COLO668 (cell line): ENCODE measurements around the gene CX3CL1.

ENCODE experiments used
- DNase-seq: peaks from one replicate; lab custom pipeline; 2025; ENCODE audit not compliant: unreplicated experiment; lab: John Stamatoyannopoulos, UW

Gene CX3CL1

DNA sequence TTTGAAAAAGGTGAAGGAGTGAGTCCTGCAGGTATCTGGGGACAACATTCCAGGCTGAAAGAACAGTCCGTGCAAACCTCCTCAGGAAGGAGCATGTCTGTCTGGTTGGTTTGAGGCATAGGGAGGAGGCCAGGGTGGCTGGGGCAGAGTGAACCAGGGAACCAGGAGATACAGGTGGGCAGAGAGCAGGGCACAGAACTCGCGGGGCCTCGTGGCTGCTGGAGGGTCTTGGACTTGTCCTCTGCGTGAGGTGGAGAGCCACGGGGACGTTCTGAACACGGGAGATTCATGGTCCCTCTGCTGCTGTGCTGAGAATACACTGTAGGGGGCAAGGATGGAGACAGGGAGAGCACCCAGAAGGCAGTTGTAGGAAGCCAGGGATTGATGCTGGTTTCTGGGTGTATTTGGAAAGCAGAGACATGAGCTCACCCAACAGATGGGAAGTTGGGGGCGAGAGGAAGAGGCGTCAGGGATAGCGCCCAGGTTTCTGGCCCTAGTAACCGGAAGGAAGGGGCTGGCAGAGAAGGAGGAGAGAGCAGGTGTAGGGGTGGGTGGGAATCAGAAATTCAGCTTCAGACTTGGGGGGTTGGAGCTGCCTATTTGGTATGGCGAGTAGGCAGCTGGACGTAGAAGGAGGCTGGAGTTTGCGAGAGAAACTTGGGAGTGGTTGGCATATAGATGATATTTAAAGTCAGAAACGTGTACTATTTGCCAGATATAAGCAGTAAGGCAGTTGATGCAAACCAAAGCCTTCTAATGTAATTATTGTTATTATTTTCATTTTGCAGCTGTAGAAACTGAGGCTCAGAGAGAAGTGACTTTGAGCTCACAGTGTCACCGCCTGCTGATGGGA is 31.9 kb downstream of the CX3CL1 start, which contains the start of gene CCL17:
Gene CCL17 (plus strand): TSS at position 803 of the 853 bp plus-strand sequence. CDS start 9,166 bp downstream, outside the sequence.
- no peak for DNase-seq

DNA sequence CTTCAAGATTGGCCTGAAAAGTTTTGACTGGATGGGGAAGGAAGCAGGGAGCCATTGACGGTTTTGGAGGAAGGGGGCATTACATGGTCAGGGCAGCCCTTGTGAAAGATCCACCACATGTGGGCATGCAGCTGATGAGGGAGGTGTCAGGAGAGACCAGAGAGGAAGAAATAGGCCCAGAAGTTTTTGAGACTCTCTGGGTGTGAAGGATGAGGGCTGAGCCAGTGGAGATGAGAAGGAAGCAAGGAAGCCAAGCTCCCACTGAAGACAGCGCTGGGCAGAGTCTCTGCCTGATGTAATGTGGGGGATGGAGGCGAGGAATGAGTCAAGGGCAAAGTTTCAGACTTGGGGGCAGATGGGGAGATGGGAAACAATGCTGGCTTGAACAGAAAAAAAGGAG is 32.8 kb downstream of the CX3CL1 start:
- no peak for DNase-seq

DNA sequence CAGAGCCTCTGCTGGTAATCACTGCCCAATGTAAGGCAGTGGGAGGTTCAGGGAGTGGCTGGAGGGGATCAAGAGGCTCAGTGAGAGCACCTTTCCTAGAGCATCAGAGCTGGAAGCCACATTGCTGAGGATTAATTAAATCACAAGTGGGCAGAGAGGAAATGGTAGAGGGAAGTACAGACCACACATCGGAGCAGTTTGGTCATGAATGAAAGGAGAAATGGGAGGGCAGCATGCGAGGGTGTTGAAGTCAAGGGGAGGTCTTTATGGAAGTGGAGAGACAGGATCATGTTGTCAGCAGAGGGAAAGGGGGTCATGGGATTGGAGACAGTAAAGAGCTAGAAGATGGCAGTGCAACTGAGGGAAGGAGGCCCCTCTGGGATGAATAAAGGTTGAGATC is 34.6 kb downstream of the CX3CL1 start:
- no peak for DNase-seq

DNA sequence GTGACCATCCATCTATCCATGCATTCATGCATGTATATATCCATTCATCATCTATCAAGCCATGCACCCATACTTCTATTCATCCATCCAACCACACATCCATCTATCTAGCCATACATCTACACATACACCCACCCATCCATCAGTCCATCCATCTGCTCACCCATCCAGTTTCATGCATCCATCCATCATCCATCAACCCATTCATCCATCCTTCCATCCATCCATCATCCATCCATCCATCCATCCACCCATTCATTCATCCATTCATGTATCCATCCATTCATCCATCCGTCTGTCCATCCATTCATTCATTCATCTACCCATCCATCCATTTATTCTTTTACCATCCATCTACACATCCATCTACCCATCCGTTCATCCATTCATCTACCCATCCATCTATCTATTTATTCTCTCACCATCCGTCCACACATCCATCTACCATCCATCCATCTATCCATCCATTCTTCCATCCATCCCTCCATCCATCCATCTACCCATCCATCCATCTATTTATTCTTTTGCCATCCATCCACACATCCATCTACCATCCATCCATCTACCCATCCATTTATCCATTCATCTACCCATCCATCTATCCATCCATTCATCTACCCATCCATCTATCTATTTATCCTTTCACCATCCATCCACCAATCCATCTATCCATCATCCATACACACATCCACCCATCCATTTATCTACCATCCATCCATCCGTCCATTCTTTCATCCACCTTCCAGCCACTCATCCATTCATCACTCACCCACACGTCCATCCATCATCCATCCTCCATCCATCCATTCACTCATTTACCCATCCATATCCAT is 35.4 kb downstream of the CX3CL1 start:
- DNase-seq, result no peak

DNA sequence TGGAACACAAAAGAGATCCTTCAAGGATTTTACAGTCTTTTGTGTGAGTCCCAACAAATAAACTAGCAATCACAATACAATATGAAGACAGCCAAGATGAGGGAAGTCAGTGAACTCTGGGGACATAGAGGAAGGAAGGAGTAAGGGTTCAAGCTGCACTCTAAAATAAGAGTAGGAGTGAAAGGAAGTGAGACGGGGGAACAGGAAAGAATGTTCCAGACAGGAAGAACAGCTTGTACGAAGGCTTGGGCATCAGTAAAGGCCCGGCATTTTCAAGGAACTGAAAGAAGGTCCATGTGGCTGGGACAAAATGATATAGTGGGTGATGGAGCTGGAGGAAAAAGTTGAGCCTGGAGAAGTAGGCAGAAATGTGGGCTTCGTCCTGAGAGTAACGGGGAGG is 36.8 kb downstream of the CX3CL1 start:
- DNase-seq, result no peak

DNA sequence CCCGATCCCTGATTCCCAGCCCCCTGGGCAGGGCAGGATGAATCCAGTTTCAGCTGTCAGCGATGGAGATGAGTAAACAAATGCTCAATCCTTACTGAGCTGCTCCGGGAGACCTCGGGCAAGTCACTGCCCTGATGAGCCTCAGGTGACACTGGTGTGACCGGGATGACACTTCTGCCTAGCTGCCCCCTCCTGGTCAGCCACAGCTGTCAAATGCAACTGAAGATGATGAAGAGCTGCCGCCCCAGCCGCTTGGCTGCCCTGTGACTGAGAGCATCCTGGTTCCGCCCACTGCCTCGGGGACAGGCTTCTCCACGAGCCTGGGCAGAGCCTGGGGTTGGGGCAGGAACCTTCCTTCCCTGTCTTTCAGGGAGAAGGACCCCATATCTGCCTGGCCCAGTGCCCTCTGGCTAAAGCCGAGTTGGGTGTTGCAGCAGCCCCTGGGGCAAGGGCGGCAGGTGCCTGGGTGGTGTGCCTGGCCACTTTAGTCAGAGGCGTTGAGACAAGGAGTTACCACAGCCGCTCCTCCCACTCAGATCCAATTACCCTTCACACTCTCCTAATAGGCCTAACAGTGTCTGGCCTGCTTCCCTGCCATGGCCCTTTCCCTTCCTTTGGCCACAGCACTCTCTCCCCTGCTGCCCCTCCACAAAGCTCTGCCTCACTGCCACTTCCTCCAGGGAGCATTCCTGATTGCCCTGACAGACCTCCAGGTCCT is 37.7 kb downstream of the CX3CL1 start:
- DNase-seq, result peak; percentile 81

DNA sequence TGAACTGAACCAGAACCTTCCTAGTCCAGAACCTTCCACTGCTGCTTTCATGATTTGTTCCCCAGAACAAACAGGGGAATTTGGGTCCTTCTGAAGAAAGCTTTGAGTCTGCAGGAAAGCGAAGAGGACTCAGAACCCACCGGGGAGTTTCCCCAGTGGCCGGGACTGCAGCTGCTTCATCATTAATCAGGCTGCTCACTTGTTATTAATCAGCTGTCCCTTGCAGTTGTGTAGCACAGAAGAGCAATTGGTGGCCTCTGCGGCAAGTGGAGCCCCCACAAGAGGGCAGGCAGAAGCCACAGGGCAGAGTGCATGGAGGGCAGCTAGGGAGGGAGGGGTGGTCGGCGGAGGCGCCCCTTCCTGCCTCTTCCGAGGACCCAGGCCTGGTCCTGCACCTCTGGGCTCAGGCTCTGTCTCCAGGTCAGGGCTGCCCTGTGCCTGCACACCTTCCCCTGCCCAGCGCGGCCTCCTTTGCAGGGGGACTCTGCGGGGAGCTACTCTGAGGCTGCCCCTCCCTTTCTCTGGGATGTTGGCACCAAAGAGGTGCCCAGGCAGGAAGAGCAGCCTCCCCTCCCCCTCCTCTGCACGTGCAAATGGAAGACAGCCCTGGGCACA is 39.2 kb downstream of the CX3CL1 start:
- DNase-seq, result no peak

DNA sequence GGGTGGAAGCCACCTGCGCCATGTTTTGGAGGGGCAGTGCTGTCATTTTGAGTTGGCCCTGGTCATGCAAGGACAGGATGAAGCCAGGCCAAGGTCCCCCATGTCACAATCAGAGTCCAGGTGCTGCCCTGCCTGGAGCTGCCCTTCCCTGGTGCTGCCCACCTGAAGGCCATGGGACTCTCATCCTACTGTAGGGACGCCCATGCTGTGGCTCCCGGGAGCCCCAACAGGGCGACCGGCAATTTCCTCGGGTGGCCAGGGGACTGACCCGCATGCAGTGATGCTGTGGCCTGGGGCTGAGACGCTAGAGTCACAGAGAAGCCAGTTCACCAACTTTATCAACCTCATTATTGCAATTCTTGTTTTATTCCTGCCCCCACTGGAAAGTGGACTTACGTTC is 40.3 kb downstream of the CX3CL1 start:
- no peak for DNase-seq

DNA sequence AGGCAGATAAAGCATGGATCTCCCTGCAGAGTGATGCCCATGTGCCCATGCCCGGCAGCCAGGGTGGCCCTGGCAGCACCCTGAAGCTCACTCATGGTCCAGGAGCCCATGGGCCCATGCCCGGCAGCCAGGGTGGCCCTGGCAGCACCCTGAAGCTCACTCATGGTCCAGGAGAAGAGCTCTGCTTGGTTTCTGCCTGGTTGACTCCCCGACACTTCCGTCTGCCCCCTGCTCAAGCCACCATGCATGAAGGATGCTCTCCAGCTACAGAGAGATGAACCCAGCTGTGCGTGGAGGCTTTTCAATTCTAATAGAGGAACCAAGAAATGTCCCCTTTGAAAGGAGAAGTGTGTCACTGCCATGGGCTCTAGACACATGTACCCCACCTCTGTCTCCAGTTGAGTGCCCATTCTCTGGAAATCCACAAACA is 41.0 kb downstream of the CX3CL1 start:
- no peak for DNase-seq

DNA sequence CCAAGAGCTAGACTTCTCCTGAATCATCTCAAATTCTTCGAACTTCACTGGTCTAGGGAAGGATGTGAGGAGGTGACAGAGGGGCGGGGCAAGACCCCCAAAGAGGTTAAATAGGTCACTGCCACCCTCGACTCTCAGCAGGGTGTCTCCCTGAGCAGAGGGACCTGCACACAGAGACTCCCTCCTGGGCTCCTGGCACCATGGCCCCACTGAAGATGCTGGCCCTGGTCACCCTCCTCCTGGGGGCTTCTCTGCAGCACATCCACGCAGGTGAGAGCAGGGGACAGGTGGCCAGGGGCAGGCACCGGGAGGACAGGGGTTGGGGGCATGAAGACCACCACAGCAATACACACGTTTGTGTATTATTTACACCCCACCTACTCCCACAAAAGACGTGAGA is 41.4 kb downstream of the CX3CL1 start:
- DNase-seq, result no peak

DNA sequence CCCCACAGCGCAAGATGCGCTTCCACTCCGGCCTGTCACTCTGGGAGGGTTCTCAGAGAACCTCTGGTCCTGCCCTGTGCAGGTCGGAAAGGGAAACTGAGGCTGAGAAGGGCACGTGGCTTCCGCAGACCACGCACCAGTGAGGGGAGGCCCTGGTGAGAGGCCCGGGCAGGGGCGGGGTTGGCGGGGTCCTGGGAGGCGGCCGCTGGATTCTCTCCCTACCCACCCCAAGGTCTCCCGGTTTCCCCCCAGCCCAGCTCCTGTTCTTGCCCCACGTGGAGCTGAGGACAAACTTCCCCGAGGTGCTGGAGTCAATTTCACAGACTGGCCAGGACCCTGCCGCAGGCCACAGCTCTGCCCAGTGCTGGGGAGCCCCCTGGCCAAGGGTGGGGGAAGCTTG is 43.8 kb downstream of the CX3CL1 start:
- DNase-seq, result no peak

DNA sequence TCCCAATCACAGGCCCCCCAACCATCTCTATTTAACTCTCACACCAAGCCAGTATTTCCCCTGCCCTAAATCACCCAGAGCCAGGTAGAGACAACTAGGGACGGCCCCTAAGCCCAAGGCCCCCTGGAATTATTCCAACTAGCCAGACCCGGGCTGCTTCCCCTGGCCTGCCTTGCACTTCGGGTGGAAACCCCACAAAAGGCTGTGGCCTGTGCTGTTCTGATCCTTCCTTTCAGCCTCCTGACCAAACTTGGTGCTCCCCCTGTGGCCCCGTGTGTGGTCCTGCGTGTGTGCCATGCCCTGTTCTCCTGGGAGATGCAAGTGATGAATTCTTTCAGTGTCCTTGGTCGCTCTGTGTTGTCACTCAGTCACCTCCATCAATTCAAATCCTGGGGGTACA is 47.2 kb downstream of the CX3CL1 start:
- no peak for DNase-seq

DNA sequence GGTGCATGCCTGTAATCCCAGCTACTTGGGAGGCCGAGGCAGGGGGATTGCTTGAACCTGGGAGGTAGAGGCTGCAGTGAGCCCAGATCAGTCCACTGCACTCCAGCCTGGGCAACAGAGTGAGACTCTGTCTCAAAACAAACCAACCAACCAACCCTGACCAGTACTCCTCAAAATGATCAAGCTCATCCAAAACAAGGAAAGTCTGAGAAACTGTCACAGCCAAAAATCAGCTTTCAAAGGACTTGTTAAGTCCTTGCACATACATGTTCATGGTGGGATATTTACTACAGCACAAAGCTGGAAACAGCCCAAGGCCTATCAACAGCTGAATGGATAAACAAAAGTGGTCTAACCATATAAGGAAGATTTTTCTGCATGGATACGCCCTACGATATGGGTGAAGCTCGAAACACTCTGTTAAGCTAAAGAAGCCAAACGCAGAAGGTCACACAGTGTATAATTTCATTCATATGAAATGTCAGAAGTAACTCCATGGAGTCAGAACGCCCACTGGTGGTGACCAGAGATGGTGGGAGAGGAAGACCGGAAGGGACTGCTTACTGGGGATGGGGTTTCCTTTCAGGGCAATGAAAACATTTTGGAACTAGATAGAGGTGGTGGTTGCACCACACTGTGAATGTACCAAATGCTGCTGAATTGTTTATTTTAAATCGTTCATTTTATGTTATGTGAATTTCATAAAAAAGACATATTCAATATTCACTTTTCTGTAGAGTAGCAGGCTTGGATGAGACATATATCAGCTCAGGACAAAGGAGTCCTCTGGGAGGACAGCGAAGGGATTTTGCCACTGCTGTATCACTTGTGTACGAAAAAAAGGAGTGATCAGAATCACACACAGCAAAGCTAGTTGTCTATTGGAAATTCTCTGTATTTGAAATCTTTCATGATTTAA is 50.0 kb downstream of the CX3CL1 start:
- DNase-seq, result peak; percentile 72

DNA sequence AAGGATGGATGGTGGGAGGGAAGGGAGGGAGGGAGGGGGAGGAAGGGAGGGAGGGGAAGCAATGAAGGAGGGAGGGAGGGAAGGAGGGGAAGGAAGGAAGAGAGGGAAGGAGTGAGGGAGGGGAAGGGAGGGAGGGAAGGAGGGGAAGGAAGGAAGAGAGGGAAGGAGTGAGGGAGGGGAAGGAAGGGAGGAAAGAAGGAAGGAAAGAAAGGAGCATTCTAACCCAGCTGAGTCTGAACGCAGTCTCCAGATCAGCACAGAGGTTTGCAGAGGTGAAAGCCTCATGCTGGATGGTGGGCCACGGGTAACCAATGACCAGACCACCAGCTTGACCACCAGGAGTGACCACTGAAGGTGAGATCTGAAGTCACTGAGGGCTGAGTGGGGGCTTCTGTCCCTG is 50.9 kb downstream of the CX3CL1 start:
- DNase-seq, result no peak

DNA sequence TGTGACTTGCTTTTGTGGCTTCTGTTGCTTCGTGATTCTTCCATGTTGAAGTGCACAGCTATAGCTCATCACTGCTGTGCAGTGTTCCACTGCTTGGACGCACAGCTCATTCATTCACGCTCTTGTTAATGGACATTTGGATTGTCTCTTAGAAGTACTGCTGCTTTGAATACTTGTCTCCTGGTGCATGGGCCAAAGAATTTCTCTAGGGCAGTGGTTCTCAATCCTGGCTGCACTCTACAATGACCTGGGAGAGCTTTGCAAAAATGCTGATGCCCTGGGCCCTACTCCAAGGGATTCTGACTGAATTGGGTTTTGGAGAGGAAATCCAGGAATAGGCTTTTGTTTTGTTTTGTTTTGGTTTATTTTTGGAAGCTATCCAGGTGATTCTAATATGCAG is 52.3 kb downstream of the CX3CL1 start:
- no peak for DNase-seq

DNA sequence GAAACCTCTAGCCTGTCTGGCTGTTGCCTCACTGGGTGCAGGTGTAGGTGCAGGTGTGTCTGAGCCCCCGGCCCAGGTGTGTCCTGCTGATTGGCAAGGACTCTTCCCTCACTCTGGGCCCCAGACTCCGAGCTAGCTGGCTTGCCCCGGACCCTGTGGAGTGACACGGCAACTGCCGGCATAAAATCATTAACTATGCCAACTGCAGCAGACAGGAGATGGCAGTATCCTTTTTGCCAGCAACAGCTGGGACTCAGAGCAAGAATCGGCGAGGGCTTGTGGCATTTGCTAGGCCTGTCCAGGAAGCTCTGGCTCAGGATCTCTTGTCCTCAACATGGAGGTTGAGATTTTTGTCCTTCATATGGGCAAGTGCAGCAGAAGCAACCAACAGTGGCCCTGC is 54.1 kb downstream of the CX3CL1 start:
- no peak for DNase-seq

DNA sequence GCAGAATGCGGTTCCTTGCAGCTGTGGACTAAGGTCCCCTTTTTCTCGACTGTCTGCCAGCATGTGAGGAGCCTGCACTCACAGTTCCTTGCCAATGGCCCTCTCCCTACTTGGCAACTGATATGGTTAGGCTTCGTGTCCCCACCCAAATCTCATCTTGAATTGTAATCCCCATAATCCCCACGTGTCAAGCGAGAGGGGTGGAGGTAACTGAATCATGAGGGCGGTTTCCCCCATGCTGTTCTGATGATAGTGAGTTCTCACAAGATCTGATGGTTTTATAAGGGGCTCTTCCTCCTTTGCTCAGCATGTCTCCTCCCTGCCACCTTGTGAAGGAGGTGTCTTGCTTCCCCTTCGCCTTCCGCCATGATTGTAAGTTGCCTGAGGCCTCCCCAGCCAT is 55.0 kb downstream of the CX3CL1 start:
- DNase-seq, result no peak

DNA sequence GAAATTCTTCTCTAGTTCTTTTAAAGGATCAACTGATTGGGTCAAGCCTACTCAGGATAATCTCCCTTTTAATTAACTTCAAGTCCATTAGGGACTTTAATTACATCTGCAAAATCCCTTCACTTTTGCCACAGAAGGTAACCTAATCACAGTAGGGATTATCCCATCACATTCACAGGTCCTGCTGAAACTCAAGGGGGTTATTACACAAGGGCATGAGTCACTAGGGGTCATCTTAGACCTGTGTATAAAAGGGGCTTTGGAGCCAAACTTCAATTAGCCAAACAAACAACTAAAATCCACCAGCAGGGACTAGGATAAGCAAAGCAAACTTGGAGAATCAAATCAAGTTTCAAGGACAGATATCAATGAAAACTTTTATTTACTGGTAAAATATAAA is 55.5 kb downstream of the CX3CL1 start:
- no peak for DNase-seq

DNA sequence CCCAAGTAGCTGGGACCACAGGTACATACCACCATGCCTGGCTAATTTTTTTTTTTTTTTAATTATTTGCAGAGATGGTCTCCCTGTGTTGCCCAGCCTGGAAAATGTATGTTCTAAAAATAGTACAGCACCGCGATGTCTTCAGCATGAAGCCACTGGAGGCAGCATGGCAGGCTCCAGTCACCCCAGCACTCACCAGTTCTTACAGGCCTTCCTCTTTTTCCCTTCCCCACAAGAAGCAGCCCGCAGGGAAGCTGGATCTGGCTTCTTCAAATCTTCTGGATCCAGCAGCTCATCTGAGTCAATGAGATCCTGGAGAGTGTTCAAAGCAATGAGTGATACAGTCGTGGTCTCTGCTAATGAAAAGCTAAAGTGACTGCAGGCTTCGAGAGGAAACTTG is 58.7 kb downstream of the CX3CL1 start:
- no peak for DNase-seq

DNA sequence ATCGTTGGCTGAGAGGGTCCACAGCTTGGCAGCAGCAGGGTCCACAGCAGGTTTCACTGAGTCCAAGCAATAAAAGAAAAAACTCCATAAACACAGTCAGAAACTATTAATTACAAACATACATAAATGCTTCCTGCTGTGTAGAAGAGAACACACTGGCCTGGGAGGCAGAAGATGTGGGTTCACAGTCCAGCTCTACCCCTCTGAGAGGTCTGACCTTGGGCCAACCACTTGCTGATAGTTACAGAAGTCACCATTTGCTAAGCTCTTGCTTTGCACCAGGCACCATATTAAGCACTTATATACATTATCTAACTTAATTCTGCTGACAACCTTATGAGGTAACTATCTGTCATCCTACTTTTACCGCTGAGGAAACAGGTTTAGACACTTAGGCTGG is 60.2 kb downstream of the CX3CL1 start:
- DNase-seq, result no peak
